Lower leg skin (tissue), 4 donors: ENCODE data around the gene DLG2. TPM values are rescaled to one million over a fixed set of nuclear protein-coding genes. Genes with fewer than 3 reads are reported as not detected.

Source experiments
- total RNA-seq, 4 donors: library from RNA; depleted of rRNA; stranded (reverse); fragments of >200 nt; gene quantifications; one replicate each; pipeline ENCODE4 v1.1.0, GENCODE V29; 2016

The DLG2 gene
- total RNA-seq, 4 donors from 2014 or later: 37.6 to 68.3 (median 46.0) TPM

Other genes starting within 250 kb of the DLG2 start
- gene TMEM126B, start 1.2 kb upstream of the DLG2 start, total RNA-seq: 10 to 100 TPM; 22.3 to 42.0 (median 23.6) TPM
- 10 to 100 TPM in 3 of 4 donors, 1 to 10 TPM in 1; 8.9 to 15.0 (median 12.0) TPM for gene TMEM126A, start 20.6 kb upstream of the DLG2 start, total RNA-seq
- 10 to 100 TPM; 43.8 to 75.1 (median 48.5) TPM for gene CREBZF, start 37.8 kb upstream of the DLG2 start, total RNA-seq
- 1 to 10 TPM in 2 of 4 donors, under 1 TPM in 2; 0.21 to 3.4 (median 1.0) TPM for gene CCDC89, start 58.9 kb upstream of the DLG2 start, total RNA-seq
- gene SYTL2, start 183.8 kb upstream of the DLG2 start, total RNA-seq: 10 to 100 TPM in 2 of 4 donors, 1 to 10 TPM in 2; 4.2 to 13.2 (median 8.9) TPM
- gene CCDC83, start 228.0 kb upstream of the DLG2 start, total RNA-seq: not detected